ENCODE results near the gene FBXW5.

Gene FBXW5

GRCh38 chr9:136931611-136932130, 12.9 kb downstream of the FBXW5 start:
- DNase-seq: no peak

GRCh38 chr9:136930014-136930413, 14.5 kb downstream of the FBXW5 start:
- DNase-seq: no peak

- DNase-seq: no peak
Observed at GRCh38 chr9:136928591-136928990, 15.9 kb downstream of the FBXW5 start.

GRCh38 chr9:136927343-136928271, 16.9 kb downstream of the FBXW5 start:
- no peak for DNase-seq

- DNase-seq: no peak
Observed at GRCh38 chr9:136926749-136927148, 17.8 kb downstream of the FBXW5 start.

GRCh38 chr9:136926154-136926704, 18.3 kb downstream of the FBXW5 start:
- DNase-seq: no peak

GRCh38 chr9:136925414-136926153, 19.0 kb downstream of the FBXW5 start:
- no peak for DNase-seq

- no peak for DNase-seq
Observed at GRCh38 chr9:136923881-136924280, 20.7 kb downstream of the FBXW5 start.

GRCh38 chr9:136922540-136922939, 22.0 kb downstream of the FBXW5 start:
- DNase-seq: no peak

GRCh38 chr9:136921718-136922117, 22.8 kb downstream of the FBXW5 start:
- no peak for DNase-seq

GRCh38 chr9:136921307-136921706, 23.2 kb downstream of the FBXW5 start:
- DNase-seq: no peak

- DNase-seq: no peak
Observed at GRCh38 chr9:136920734-136921231, 23.8 kb downstream of the FBXW5 start.

- no peak for DNase-seq
Observed at GRCh38 chr9:136920069-136920468, 24.5 kb downstream of the FBXW5 start.

- no peak for DNase-seq
Observed at GRCh38 chr9:136917902-136918301, 26.6 kb downstream of the FBXW5 start.

- no peak for DNase-seq
Observed at GRCh38 chr9:136916330-136917184, 28.0 kb downstream of the FBXW5 start.

- DNase-seq: no peak
Observed at GRCh38 chr9:136915632-136916329, 28.8 kb downstream of the FBXW5 start.

- DNase-seq: no peak
Observed at GRCh38 chr9:136913701-136914438, 30.7 kb downstream of the FBXW5 start.

GRCh38 chr9:136910901-136911245, 33.7 kb downstream of the FBXW5 start:
- no peak for DNase-seq

GRCh38 chr9:136910197-136910900, 34.2 kb downstream of the FBXW5 start:
- no peak for DNase-seq
